CD4-positive, alpha-beta T cell (primary cell): Measurements from ENCODE around the gene MMP23B. TPM values are rescaled to one million over a fixed set of nuclear protein-coding genes. Genes with fewer than 3 reads are reported as not detected.
A peak's percentile ranks its signal among the peaks of the same experiment; 100 is the strongest.
"Not testable (repeated sequence)": the region's sequence is repeated elsewhere in the genome, so short reads cannot be mapped to it uniquely, and the experiment has no call there.

Experiments
- ATAC-seq: fragments of 200-7000 bp; cut with Tn5 transposase; one replicate; pipeline ENCODE4 v1.10.0; 2022; ENCODE audit warnings: mild to moderate bottlenecking; ENCODE audit not compliant: poor library complexity
- CTCF ChIA-PET: fragments of 350-600 bp; sonication (Branson Sonifier 250); formaldehyde crosslinking; loops from one replicate; lab custom pipeline; 2021; ENCODE audit warnings: antibody characterized with exemption, inconsistent platforms; lab: Charles Lee
- POLR2A ChIA-PET: fragments of 350-600 bp; sonication (Branson Sonifier 250); formaldehyde crosslinking; loops from one replicate; lab custom pipeline; 2021; ENCODE audit warnings: antibody characterized with exemption, inconsistent platforms; lab: Charles Lee
- DNase-seq, 14 experiments: peaks; one replicate each; pipeline ENCODE4 v3.0.0-alpha.2; 2013 to 2020; ENCODE audit warnings: mixed read lengths in 2 of 14
- H3K27ac ChIP-seq, 2 donors: one replicate each; pipeline versions ENCODE4 v1.5.1 to v1.7.0; 2013; ENCODE audit warnings: low read length in 2 of 2, low read depth in 1 of 2, mild to moderate bottlenecking in 1 of 2
- H3K27me3 ChIP-seq, 2 experiments: 1 replicate in 1 of 2; 2 replicates in 1 of 2; pipeline versions ENCODE4 v1.6.1 to v1.7.0; 2013; ENCODE audit warnings: low read length in 2 of 2, control low read depth in 1 of 2, mild to moderate bottlenecking in 1 of 2, moderate library complexity in 1 of 2; ENCODE audit not compliant: insufficient read depth in 2 of 2, control insufficient read depth in 1 of 2
- H3K36me3 ChIP-seq: one replicate; pipeline ENCODE4 v1.6.1; 2013; ENCODE audit warnings: low read length, control low read depth; ENCODE audit not compliant: insufficient read depth
- H3K4me1 ChIP-seq: one replicate; pipeline ENCODE4 v1.6.1; 2013; ENCODE audit warnings: low read length, control low read depth; ENCODE audit not compliant: insufficient read depth
- H3K4me3 ChIP-seq: one replicate; pipeline ENCODE4 v1.5.1; 2013; ENCODE audit warnings: mild to moderate bottlenecking, low read length, moderate library complexity
- H3K9me3 ChIP-seq, 2 experiments: 1 replicate in 1 of 2; 2 replicates in 1 of 2; pipeline versions ENCODE4 v1.6.1 to v1.7.0; 2013; ENCODE audit warnings: low read length in 2 of 2, mild to moderate bottlenecking in 2 of 2, control low read depth in 1 of 2, moderate library complexity in 1 of 2; ENCODE audit not compliant: control insufficient read depth in 1 of 2, insufficient read depth in 1 of 2
- H3K27ac Mint-ChIP-seq: one replicate; pipeline ENCODE4 v1.8.0; 2020; ENCODE audit warnings: mixed read lengths
- H3K27me3 Mint-ChIP-seq: one replicate; pipeline ENCODE4 v1.8.0; 2021; ENCODE audit warnings: mixed read lengths
- H3K36me3 Mint-ChIP-seq: one replicate; pipeline ENCODE4 v1.8.0; 2021; ENCODE audit warnings: low read depth, mixed read lengths
- H3K4me1 Mint-ChIP-seq: one replicate; pipeline ENCODE4 v1.8.0; 2021; ENCODE audit warnings: low read depth, mixed read lengths
- H3K4me3 Mint-ChIP-seq: one replicate; pipeline ENCODE4 v1.8.0; 2020; ENCODE audit warnings: mild to moderate bottlenecking, mixed read lengths
- H3K9me3 Mint-ChIP-seq: one replicate; pipeline ENCODE4 v1.8.0; 2020; ENCODE audit warnings: mixed read lengths
- intact Hi-C, 2 experiments: fragments of 100-400 bp; cut with DNase I in 1 of 2; cut with micrococcal nuclease in 1 of 2; formaldehyde crosslinking; loops; one replicate each; pipeline versions ENCODE4 v1.15.1 to v1.9.0; 2023 to 2025; cut with DNase I, micrococcal nuclease
- total RNA-seq, 174 experiments: library from RNA in 2 of 174; stranded (reverse) in 2 of 174; gene quantifications; one replicate each; pipeline ENCODE4 v1.2.3 and lab custom pipeline; 2021 to 2026

Gene MMP23B
- total RNA-seq, 2 experiments from 2014 or later = 3.0 to 3.7 TPM

DNA sequence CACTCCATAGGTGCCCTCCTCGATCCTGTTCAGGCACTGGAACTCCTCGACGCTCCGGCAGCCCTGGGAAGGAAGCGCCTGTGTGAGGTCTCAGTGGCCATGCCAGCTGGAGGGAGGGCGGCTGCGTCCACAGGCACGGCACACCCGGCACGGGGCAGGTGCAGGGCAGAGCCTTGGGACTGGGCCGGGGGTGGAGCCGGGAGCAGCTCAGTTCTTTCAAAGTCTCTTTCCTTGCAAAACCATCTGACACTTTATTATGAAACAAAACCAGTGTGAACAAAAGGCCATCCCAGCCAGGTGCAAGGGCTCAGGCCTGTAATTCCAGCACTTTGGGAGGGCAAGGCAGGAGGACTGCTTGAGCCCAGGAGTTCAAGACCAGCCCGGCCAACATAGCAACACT is 6.6 kb downstream of the MMP23B start:
- H3K4me1 Mint-ChIP-seq, H3K27me3 Mint-ChIP-seq, H3K4me1 ChIP-seq, H3K27ac ChIP-seq, H3K9me3 Mint-ChIP-seq, DNase-seq, H3K36me3 ChIP-seq, ATAC-seq, H3K27me3 ChIP-seq, H3K9me3 ChIP-seq, H3K36me3 Mint-ChIP-seq, H3K4me3 Mint-ChIP-seq, H3K27ac Mint-ChIP-seq, H3K4me3 ChIP-seq, POLR2A ChIA-PET: not testable (repeated sequence)
- CTCF ChIA-PET = interaction anchor here (0.7 kb wide), 1 partner anchor 307 kb away, joined by 3 read pairs; no protein-coding TSS in a partner anchor
- intact Hi-C loops = loop anchor here in 1 of 2 experiments (10.0 kb wide), 1 partner anchor 756 kb away; the partner anchor contains the start of genes MORN1 and RER1

DNA sequence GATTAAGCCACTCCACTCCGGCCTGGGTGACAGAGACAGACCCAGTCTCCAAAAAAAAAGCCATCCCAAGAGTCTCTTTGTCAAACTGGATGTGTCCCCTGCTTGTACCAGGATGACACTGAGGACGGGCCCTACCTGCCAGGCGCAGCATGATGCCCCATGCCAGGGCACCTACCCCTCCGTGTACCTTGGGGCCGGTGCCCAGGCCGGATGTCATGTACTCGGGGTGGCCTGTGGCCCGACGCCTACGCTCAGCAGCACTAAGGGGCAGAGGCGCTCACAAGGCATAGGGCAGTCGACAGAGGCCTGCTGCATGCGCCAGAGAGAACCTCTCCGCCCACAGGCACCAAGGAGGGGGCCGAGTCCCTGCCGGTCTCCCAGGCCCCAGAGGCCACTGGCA is 7.4 kb downstream of the MMP23B start:
- H3K4me1 ChIP-seq, H3K4me3 Mint-ChIP-seq, H3K27me3 ChIP-seq, H3K4me3 ChIP-seq, ATAC-seq, H3K27ac Mint-ChIP-seq, H3K9me3 Mint-ChIP-seq, POLR2A ChIA-PET, H3K36me3 ChIP-seq, H3K9me3 ChIP-seq, H3K27me3 Mint-ChIP-seq, H3K4me1 Mint-ChIP-seq, H3K27ac ChIP-seq, H3K36me3 Mint-ChIP-seq: not testable (repeated sequence)
- CTCF ChIA-PET = interaction anchor here (0.7 kb wide), 1 partner anchor 307 kb away, joined by 3 read pairs; no protein-coding TSS in a partner anchor
- peak in 1 of 14 experiments; percentile 11 for DNase-seq
- intact Hi-C loops = loop anchor here in 1 of 2 experiments (10.0 kb wide), 1 partner anchor 755 kb away; the partner anchor contains the start of genes MORN1 and RER1

DNA sequence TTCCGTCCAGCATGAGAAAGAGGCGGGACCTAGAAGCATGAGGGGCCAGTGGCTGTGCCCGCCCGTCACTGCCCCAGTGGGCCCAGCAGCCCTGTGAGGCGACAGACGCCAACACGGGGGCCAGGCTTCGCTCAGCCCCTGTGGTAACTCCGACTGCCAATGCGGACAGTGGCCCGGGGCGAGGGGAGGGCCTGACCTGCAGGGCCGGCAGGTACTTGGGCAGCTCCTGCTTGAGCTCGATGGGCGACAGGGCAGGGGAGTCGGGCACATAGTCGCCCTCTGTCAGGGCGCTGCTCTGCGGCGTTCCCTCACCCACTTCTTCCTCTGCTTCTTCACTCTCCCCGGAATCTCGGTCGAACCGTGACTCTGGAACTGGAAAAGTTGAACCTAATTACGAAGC is 8.1 kb downstream of the MMP23B start:
- H3K27me3 Mint-ChIP-seq, H3K27ac Mint-ChIP-seq, intact Hi-C loops, H3K9me3 Mint-ChIP-seq, H3K4me1 ChIP-seq, POLR2A ChIA-PET, H3K36me3 ChIP-seq, ATAC-seq, H3K4me1 Mint-ChIP-seq, DNase-seq, H3K9me3 ChIP-seq, CTCF ChIA-PET, H3K36me3 Mint-ChIP-seq, H3K4me3 ChIP-seq, H3K27ac ChIP-seq, H3K27me3 ChIP-seq, H3K4me3 Mint-ChIP-seq: not testable (repeated sequence)

DNA sequence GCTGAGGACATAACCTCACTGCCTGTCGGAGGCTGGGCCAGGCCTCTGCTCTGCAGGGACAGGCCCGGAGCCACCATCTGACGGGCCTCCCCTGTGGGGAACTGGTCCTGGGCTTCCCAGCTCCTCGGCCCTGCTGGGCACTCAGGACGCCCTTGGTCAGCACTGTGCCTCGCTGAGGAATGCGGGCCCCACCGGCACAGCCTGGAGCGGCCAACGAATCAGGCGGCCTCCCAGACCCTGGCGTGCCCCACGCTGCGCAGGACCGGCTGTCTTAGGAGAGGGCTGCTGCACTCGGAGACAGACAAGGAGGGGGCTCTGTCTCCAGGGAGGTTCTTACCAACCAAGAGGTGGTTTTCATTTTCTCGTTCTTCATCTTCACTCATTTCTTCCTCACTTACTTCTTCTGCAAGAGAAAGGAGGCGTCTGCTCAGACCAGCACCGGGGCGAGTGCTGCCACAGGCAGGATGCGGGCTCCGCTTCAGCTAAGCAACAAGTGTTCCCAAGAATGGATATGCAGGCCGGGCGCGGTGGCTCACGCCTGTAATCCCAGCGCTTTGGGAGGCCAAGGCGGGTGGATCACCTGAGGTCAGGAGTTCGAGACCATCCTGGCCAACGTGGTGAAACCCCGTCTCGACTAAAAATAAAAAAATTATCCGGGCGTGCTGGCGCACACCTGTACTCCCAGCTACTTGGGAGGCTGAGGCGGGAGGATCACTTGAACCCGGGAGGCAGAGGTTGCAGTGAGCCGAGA is 8.9 kb downstream of the MMP23B start:
- H3K4me3 Mint-ChIP-seq, H3K4me3 ChIP-seq, DNase-seq, H3K27ac ChIP-seq, H3K36me3 Mint-ChIP-seq, H3K4me1 Mint-ChIP-seq, H3K9me3 Mint-ChIP-seq, H3K4me1 ChIP-seq, H3K27me3 ChIP-seq, ATAC-seq, H3K9me3 ChIP-seq, CTCF ChIA-PET, POLR2A ChIA-PET, H3K27ac Mint-ChIP-seq, intact Hi-C loops, H3K27me3 Mint-ChIP-seq: not testable (repeated sequence)
- peaks cover 11% of the 10 kb centered on the region for H3K36me3 ChIP-seq

DNA sequence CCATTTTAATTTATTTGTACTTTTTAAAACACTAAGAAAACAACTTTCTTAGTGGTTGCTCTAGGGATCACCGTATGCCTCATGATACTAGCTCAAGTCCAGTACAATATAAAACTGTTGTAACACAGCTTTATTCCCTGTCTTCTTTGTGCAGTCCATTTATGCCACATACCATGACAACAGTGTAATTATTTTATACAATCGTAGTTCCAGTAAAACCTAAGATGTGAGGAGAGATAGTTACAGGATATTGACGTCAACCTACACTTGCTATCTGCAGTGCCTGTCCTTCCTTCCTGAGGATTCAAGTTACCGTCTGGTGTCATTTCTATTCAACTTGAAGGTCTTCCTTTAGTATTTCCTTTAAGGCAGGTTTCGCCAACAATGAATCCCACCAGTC is 14.4 kb downstream of the MMP23B start:
- CTCF ChIA-PET = not testable (repeated sequence)

DNA sequence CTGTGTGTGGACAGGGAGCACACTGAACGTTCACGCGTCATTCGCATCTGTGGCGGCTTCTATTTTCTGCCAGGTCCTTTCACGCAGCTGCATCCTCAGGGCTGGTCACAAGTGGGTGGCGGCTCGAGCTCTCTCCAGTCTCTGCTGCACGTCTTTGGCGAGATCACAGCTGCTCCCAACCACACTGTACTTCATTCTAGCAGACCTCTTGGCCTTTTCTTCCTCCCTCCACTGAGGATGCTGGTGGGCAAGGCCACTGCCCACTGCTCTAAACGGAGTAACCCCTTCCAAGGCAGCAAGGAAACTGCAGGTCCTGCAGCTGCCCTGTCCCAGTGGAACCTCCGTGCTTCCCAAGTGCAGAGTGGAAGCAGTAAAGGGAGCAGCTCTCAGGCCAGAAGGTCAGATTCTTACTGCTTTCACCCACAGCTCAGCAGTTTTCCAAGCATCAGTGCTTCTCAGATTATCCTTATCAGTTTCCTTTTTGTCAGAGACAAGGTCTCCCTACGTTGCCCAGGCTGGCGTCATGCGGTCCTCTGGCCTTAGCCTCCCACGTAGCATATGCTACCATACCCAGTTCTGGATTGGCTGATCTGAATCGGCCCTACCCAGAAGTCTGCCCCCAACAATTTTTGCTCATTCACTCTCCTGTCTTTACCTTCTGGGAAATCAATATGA is 15.7 kb downstream of the MMP23B start:
- CTCF ChIA-PET, ATAC-seq, H3K27ac ChIP-seq, H3K4me1 ChIP-seq, DNase-seq, H3K9me3 Mint-ChIP-seq, H3K4me3 Mint-ChIP-seq, H3K27ac Mint-ChIP-seq, POLR2A ChIA-PET, H3K4me1 Mint-ChIP-seq, H3K9me3 ChIP-seq, H3K4me3 ChIP-seq, H3K27me3 ChIP-seq, intact Hi-C loops, H3K27me3 Mint-ChIP-seq: not testable (repeated sequence)
- H3K36me3 ChIP-seq = peaks cover 39% of the 10 kb centered on the region
- peaks cover 57% of the 10 kb centered on the region for H3K36me3 Mint-ChIP-seq

More for the DNA sequence above, 14.4 kb downstream of the MMP23B start:
- H3K4me1 Mint-ChIP-seq, H3K4me3 Mint-ChIP-seq, H3K27ac ChIP-seq, H3K4me1 ChIP-seq, H3K27ac Mint-ChIP-seq, intact Hi-C loops, H3K9me3 ChIP-seq, H3K27me3 ChIP-seq, H3K4me3 ChIP-seq, H3K9me3 Mint-ChIP-seq, H3K27me3 Mint-ChIP-seq, ATAC-seq, DNase-seq, POLR2A ChIA-PET: not testable (repeated sequence)
- H3K36me3 ChIP-seq = peaks cover 29% of the 10 kb centered on the region
- H3K36me3 Mint-ChIP-seq = peaks cover 43% of the 10 kb centered on the region

DNA sequence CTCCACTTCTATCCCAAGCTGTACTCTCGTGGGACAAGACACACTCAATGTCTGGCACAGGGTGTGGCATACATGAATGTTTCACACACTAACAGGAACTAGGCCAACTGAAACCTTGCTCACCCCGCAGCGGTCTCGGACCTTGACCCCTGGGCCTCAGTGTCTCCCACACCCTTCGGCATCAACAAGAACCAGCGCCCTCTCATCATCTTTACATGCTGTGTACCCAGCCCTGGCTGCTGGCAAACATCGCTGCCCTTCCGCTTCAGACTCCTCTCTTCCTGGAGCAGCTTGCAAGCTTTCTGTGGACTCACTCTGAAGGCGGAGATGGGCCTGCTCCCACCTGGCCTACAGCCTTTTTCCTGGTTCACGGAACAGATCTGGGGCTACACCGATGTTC is 16.3 kb downstream of the MMP23B start:
- intact Hi-C loops, CTCF ChIA-PET, H3K27ac Mint-ChIP-seq: not testable (repeated sequence)

More for the DNA sequence above, 16.3 kb downstream of the MMP23B start:
- H3K4me3 Mint-ChIP-seq, POLR2A ChIA-PET, H3K27me3 Mint-ChIP-seq, H3K4me1 Mint-ChIP-seq, H3K27ac ChIP-seq, H3K27me3 ChIP-seq, H3K4me3 ChIP-seq, H3K9me3 Mint-ChIP-seq, H3K4me1 ChIP-seq, H3K9me3 ChIP-seq, DNase-seq, ATAC-seq: not testable (repeated sequence)
- peaks cover 63% of the 10 kb centered on the region for H3K36me3 Mint-ChIP-seq
- peaks cover 41% of the 10 kb centered on the region for H3K36me3 ChIP-seq
